OCI-LY3 (cell line): ENCODE results near the gene FGF11.

Source experiments
- CTCF ChIP-seq: fragments of 200-600, 300-600 bp; sonication (generic); IDR thresholded peaks from 2 replicates; pipeline ENCODE4 v1.5.1; 2014; ENCODE audit warnings: antibody characterized with exemption, low read length, low read depth
- EZH2phosphoT487 ChIP-seq: fragments of 200-600 bp; shearing (Covaris generic); IDR thresholded peaks from 2 replicates; pipeline ENCODE4 v1.6.1; 2018; ENCODE audit warnings: antibody characterized with exemption, mixed run types, low read depth

GRCh38 chr17:7431231-7431630 lies 8.1 kb upstream of the FGF11 start:
- TF ChIP-seq CTCF (no peak), EZH2phosphoT487 (no peak)
